HG03135 (cell line): Measurements from ENCODE around the gene ZNF212.
"Not testable (repeated sequence)": the region's sequence is repeated elsewhere in the genome, so short reads cannot be mapped to it uniquely, and the experiment has no call there.

ENCODE experiments used
- ATAC-seq: cut with Tn5 transposase; IDR thresholded peaks from one replicate; pipeline ENCODE4 v1.9.1; 2021; ENCODE audit warnings: mild to moderate bottlenecking, moderate library complexity; ENCODE audit not compliant: unreplicated experiment

ZNF212 gene

GRCh38 chr7:149218469-149219420 lies 20.7 kb upstream of the ZNF212 start:
- no peak for ATAC-seq

- ATAC-seq: no peak
Observed at GRCh38 chr7:149220534-149220933, 18.9 kb upstream of the ZNF212 start.

- ATAC-seq: no peak
Observed at GRCh38 chr7:149223176-149223575, 16.3 kb upstream of the ZNF212 start.

GRCh38 chr7:149223761-149224160 lies 15.7 kb upstream of the ZNF212 start:
- ATAC-seq: no peak

DNA sequence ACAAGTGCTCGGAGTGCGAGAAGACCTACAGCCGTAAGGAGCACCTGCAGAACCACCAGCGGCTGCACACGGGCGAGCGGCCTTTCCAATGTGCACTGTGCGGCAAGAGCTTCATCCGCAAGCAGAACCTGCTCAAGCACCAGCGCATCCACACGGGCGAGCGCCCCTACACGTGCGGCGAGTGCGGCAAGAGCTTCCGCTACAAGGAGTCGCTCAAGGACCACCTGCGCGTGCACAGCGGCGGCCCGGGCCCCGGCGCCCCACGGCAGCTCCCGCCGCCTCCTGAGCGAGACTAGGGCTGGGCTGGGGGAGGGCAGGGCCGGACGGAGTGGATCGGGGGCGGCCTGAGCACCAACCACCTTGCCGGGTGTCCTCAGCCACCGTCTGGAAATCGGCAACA lies 15.1 kb upstream of the ZNF212 start:
- ATAC-seq: no peak

DNA sequence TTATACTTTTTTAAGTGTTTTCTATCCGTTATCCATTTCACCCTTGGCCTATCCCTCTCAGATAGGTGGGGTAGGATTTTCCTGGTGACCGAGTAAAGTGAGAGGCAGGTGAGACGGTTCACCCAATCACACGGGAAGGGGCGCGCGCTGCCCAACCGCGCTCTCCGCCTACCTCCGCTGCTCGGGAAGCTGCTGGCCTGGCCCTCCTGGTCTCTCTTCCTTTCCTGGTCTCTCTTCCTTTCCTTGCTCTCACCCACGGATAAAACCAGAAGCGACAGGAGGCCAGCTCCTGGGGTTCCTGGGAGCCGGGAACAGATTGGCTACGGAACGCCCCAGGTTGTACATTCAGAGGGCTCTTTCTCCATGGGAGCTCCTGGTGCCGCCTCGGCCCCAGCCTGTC lies 14.3 kb upstream of the ZNF212 start:
- ATAC-seq: no peak

- ATAC-seq: no peak
Observed at GRCh38 chr7:149225656-149226055, 13.8 kb upstream of the ZNF212 start.

- ATAC-seq: not testable (repeated sequence)
Observed at GRCh38 chr7:149226366-149226765, 13.1 kb upstream of the ZNF212 start.

DNA sequence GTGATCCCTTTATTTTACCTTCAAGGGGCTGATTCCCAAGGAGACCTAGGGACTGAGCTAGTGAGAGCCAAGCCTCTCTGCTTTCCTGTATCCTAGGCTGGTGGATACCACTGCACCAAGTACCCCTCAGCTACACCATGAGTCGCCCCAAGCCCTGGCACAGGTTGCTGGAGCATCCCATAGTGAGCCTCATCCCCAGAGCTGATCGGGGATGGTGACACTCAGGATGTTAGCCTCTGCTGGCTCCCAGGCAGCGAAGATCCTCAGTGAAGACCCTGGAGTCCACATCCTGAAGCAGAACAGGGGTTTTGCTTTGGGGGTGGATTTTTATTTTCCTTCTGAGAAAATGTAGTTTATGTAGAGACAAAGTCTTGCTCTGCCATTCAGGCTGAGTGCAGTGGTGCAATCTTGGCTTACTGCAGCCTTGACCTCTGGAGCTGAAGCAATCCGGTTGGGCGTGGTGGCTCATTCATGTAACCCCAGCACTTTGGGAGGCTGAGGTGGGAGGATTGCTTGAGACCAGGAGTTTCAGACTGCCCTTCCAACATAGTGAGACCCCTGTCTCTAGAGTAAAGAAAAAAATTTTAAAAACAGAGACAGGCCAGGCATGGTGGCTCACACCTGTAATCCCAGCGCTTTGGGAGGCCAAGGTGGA lies 12.5 kb upstream of the ZNF212 start:
- ATAC-seq: no peak

DNA sequence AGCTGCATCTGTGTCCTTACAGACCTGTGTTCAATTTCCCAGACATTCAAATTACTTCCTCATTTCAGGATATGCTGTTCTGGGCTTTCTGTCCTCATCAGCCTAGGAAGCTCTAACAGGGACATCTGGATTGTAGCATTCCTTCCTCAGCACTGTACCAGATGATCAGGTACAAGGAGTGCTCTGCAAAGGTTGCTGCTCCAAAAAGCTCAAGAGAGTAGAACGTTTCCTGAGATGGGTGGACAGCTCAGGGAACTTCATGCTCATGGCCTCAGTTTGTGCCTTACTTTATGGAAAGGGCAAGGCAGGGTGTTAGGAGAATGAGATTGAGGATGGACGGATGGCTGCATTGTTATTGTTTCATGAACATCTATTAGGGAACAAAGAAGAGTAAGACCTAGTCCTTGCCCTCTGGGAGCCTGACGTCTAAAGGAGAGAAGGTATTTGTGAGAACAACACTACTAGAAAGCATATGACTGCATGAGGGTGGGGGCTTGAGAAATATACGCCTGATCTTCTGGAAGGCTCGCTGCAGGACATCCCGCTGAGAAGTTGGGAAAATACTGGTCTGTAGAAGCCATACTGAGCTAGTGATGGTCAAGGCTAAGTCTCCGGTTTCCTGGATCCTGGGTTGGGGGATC lies 10.5 kb upstream of the ZNF212 start:
- ATAC-seq: no peak

GRCh38 chr7:149229526-149229925 lies 9.9 kb upstream of the ZNF212 start:
- ATAC-seq: no peak

DNA sequence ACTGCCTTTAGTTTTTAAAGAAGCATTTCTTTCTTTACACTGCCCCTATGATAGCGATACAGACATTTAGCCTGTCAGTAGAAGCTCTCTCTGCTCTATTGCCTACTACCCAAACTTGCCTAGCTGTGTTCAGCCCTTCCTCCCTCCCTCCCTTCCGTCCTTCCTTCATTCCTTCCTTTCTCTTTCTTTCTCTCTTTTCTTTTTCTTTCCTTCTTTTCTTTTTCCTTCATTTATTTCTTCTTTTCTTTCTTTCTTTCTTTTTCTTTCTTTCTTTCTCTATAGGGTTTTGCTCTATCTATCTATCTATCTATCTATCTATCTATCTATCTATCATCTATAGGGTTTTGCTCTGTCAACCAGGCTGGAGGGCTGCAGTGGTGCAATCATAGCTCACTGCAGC lies 7.1 kb upstream of the ZNF212 start:
- ATAC-seq: no peak

DNA sequence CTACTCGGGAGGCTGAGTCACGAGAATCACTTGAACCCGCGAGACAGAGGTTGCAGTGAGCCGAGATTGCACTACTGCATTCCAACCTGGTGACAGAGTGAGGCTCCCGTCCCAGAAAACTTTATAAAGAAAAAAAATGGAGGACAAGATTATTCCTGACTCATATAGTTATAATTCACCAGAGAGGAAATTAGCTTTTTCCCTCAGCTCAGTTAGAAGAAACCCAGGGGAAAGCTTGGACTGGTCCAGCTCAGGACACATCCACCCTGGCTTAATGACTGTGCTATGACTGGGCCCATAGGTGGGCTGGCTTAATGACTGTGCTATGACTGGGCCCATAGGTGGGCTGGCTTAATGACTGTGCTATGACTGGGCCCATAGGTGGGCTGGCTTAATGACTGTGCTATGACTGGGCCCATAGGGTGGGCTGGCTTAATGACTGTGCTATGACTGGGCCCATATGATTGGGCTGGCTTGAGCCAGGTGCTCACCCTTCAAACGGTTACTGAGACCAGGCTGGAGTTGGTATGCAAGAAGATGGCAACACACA lies 5.7 kb upstream of the ZNF212 start:
- not testable (repeated sequence) for ATAC-seq

DNA sequence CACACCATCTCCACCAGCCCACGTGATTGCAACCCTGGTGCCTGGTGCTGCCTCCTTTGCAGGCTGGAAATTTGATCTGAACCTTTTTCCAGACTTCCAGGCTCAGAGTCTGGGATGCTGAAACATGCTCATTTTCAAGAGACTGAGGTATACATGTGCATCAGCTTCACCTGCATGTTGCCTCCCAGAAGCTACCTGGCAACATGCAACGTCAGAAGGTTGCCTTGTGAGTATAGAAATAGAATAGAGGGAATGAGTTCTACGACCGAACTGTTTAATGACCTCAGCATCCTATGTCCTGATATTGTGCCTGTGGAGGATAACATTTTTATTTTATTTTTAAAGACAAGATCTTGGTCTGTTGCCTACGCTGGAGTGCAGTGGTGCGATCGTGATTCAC lies 1.9 kb upstream of the ZNF212 start:
- ATAC-seq: no peak

GRCh38 chr7:149238051-149238450 lies 1.4 kb upstream of the ZNF212 start:
- ATAC-seq: no peak

DNA sequence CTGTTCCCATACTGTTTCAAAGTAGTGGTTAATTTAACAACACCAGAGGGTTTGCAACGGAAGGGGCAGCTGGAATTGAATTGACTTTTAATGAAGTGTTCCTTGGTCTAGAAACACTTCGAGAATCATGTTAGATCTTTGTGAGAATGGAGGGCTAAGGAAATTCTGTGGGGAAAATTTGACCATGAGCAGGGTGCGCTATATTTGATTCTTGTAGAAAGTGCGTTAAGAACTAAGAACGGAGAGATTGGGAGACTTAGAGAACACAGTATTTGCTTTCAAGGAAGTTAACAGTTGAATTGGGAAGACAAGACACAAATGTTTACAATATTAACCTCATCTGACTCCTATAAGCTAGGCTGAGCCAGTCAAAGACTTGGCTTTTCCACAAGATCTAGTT lies 1.2 kb downstream of the ZNF212 start:
- ATAC-seq: no peak

DNA sequence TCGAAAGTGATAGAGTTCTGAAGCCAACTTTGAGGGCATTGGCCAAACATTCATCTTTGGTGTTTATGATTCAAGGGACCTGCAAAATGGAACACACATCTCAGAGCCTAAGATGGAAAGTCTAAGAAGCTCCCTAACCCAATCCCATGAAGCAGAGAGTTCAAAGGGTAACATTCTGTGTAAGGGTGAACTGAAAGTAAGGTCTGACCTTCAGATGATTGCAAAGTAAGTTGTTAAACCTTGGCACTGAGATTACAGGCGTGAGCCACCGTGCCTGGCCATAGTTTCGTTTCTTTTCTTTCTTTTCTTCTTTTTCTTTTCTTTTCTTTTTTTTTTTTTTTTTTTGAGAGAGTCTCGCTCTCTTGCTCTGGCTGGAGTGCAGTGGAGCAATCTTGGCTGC lies 2.2 kb downstream of the ZNF212 start:
- no peak for ATAC-seq

- ATAC-seq: no peak
Observed at GRCh38 chr7:149245244-149245643, 5.8 kb downstream of the ZNF212 start.

- ATAC-seq: no peak
Observed at GRCh38 chr7:149245744-149246143, 6.3 kb downstream of the ZNF212 start.

GRCh38 chr7:149248777-149249176 lies 9.3 kb downstream of the ZNF212 start:
- ATAC-seq: no peak

- ATAC-seq: not testable (repeated sequence)
Observed at GRCh38 chr7:149250151-149250550, 10.7 kb downstream of the ZNF212 start.
